GM19328 (cell line): ENCODE measurements around the gene TSPAN10.
A peak's percentile ranks its signal among the peaks of the same experiment; 100 is the strongest.
"Not testable (repeated sequence)": the region's sequence is repeated elsewhere in the genome, so short reads cannot be mapped to it uniquely, and the experiment has no call there.

Source experiments
- ATAC-seq: cut with Tn5 transposase; IDR thresholded peaks from one replicate; pipeline ENCODE4 v1.9.1; 2021; ENCODE audit warnings: mild to moderate bottlenecking, moderate library complexity; ENCODE audit not compliant: unreplicated experiment

The TSPAN10 gene

DNA sequence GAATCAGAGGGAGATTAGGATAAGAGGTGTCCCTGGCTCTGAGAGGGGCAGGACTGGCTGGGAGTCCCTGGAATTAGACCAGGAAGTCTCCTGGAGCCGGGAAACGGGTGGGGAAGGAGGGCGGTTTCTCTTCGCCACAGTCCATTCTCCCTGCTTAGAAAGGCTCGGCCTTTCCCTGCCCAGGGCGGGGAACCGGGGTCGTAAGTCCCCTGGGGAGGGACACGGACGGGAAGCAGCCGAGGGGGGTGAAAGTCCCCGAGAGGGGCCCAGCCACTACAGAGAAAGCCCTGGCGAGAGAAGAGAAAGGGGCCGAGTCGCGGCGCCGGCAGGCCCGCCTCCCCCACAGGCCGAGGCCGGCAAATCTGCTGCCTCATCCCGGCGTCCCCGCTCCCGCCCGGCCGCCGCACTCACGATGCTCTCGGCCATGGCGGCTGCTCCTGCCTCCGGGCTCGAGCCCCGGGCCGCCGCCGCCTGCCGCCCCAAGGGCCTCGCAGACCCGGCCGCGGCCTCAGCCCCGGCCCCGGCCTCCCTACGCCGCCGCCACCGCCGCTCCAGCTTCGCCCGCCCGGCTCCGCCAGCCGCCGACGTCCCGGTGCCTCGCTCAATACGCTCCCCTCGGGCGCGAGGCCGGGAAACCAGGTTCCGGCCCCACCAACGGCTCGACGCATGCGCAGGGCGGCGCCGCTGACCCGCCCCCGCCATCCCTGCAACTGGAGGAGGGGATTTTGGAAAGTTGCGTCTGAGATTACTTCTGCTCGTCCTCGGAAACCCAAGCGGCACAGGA lies at the start of gene TSPAN10, which contains the start of gene NPLOC4:
TSS of gene TSPAN10 (plus strand) at position 692 of the 784 bp plus-strand sequence. CDS start 5,217 bp downstream, outside the sequence.
TSS of gene NPLOC4 (minus strand) at position 608 of the 784 bp plus-strand sequence. CDS start at position 426, 182 bp downstream.
- ATAC-seq = peak; percentile 85

DNA sequence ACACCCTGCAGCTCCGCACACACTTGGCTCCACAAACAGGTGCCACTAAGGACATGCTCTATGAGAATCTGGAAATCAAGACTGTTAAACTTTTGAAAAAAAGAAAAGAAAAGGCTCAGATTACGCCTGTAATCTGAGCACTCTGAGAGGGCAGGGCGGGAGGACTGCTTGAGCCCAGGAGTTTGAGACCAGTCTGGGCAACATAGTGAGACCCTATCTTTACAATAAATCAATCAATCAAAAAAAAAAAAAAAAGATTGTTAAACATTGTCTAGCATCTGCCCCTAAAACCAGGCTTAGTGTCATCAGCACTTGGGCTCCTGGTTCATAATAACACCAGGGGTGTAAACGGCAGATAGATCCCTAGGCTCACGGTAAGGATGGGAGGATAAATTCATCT lies 47.4 kb upstream of the TSPAN10 start:
- no peak for ATAC-seq

DNA sequence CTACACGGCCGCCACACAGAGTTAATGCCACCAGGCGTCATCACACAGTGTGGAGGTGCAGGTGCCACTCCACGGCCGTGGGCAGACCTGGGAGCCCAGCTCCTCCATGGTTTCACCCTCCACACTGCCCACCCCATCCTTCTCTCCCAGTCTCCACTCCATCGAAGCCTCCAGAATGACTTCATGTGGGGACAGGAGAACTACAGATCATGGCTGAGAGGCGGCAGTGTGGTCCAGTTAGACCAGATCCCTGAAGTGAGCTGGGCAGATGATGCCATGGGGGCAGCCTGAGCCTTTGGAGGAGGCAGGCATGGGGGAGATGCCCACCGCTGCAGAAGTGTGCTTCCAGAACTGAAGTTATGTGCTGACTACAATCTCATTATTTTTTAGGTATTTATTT lies 46.9 kb upstream of the TSPAN10 start:
- no peak for ATAC-seq

DNA sequence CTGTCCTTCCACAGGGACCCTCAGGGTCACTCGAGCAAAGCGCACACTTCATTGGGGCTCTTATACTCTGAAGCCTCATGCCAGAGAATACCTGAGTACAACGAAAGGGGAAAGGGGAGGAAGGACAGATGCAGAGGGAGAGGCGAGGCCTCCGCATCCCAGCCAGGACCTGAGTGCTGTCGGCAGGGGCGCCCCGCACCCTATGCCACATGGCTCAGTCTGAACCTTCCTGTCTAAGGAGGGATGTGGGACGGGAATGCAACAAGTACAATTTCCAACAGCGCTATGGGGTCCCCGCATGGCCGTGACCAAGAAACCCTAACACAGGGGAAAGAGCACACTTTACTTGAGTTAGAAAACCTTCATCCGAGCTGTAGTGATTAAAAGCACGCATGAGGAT lies 45.0 kb upstream of the TSPAN10 start:
- no peak for ATAC-seq

DNA sequence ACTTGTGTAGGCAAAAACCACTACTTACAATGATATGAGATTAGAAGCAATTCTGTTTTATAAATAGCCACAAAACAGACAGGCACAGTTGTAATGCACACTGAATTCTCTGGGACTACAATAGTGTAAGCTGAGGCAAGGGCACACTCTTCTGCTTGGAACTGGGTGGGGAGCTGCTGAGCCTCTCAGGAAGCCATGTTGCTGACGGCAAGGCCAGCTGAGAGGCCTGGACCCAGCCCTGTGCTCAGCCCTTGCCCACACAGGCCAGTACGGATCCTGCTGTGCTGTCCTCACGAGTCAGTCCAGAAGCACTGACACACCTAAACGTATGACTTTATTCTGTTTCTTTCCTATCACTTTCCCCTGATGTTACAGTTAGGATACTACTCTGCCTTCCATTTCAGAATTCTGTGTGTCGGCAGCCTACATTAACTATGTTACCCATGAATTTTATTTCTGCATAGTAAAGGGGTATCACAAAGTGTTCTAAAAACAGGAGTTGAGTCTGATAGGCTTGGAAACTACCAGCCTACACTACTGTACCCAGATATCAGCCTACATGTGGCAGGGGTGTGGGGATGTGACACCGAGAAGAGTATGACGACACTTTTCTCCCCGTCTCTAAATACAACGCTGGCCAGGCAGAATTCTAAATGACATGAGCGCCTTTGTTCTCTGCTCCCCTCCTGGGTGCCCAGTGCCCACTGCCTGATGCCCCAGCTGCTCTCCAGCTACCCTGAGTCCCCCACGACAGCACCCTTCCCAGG lies 43.7 kb upstream of the TSPAN10 start:
- no peak for ATAC-seq

DNA sequence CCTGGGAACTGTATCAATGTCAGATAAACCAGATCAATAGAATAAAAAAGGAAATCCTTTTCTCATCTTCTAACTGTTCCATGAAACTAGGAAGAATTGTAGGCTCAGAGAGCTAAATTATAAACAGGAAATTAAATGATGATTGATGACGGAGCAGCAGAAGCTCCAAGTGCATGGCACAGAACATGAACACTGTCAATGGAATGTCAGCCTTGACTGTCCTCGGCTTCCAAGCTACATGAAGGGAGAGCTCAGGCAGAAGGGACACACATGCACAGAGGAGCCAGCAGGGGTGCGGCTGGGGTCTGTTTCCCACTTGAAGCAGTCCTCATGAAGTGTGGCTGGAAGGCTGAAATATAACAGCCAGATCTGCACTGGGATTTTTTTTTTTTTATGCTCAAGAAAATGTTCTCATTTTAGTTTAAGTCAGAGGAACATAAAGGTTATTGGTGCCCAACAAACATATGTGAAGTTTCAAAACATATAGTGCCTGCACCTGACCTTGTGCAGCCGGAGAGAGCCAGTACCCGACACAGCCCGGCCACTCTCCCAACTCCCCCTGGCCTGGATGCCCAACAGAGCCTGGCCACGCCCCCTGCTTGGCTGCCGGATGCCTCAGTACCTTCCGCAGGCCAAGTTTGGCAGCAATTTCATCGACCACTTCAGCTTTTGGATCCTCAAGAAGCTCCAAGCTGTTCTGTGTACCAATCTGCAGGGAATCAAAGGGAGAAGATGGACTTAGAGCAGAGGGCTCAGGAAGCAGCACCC lies 37.1 kb upstream of the TSPAN10 start:
- ATAC-seq = no peak

DNA sequence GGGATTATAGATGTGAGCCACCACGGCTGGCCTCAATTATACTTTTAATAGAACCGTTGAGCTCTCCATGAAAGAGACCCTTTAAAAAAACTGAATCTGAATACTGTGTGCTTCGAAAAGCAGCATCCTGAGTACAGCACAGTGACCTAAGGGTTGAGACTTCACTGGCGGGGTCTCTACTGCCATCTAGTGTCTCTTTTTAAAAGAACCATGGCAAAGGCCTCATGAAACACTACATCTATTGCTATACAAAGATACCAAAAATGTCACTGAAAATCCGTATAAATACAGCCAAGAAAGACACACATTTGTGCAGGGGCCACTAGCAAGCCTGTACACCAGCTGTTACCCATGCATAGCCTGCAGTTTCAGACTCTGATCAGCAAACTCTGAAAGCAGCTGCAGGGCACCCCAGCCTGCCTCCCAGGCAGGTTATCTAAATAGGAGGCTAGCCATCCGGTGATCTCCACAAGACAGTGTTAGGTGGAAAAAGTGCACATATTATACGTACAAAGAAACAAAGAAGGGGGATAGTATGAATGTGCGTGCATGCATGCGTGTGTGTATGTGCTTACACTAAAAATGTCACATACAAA lies 35.4 kb upstream of the TSPAN10 start:
- no peak for ATAC-seq

DNA sequence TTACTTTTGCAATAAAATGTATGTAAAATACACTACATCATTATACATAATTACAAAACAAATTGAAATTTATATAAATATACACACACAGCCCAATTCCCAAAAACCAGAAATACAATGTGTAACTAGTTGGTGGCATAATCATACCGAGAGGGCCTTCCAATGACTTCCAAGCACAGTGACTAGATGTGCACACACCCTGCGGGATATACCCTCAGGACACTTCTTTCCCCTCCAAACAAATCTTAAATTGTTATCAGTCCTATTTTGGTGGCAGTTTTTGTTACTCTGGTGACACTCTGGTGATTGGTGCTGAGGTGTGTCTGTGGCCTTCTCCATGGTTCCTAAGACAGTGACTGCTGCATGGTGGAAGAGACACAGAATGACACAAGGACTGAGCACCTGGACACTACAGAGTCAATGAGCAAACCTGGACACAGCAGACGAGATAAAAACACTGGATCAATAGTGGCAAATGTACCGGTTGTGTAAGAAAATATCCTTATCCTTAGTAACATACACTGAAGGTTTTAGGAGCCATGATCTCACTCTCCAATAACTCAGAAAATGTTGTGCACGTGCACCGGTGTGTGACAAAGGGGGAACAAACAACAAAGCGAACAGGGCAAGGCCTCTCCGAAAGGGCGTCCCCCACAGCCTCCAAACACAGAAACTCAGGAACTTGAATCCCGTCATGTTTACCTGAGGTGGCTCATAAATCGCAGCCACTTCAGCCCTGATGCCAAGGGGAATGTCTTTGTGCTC lies 33.0 kb upstream of the TSPAN10 start:
- no peak for ATAC-seq

DNA sequence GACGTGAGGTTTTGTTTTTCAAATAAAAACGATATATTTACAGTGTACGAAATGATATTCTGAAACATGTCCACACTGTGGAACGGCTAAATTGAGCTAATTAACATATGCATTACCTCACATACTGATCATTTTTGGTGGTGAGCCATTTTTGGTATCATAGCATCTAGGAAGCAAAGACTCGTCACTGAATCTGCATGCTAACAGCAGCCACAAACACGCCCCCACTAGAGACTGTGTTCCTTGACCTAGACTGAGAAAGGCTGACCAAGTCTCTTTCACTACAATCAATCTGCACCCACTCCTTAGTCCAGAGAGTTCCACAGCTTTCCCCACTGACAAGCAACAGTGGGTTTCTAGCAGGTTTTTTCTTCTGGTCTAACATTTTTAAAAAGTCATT lies 29.6 kb upstream of the TSPAN10 start:
- ATAC-seq = no peak

DNA sequence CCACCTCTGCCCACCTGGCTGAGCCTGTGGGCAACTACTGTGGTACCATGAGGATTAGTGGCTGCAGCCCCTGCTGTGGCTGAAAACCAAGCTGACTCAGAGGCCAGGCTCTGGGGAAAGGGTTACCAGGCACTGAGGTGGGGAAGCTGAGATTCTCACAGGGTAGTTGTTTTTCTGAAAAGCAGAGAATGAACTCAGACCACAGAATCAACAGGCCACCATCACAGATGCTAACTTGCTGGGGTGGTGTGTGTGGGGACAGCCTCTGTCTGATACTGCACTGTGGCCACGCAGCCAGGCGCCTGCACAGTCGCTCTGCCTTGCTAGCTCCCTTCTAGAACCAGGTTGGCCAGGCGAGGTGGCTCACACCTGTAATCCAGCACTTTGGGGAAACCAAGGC lies 28.9 kb upstream of the TSPAN10 start:
- no peak for ATAC-seq

DNA sequence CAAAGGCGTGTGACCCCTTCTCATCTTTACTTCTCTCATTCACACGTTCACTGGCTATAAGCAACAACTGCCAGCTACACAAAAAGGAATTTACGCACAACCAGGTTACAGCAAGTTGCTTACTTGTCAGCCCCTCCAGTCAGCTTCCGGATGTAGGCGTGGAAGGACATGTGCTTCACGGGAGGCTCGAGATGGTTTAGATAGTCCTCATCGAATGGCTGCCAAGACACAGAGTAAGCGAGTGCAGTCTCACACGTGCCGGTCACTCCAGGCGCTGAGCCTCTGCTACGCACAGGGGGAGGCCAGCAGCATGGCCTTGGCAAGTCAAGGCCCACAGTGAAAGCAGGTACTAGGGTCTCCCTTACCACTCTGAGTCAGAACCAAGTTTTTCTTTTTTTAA lies 28.4 kb upstream of the TSPAN10 start:
- no peak for ATAC-seq

DNA sequence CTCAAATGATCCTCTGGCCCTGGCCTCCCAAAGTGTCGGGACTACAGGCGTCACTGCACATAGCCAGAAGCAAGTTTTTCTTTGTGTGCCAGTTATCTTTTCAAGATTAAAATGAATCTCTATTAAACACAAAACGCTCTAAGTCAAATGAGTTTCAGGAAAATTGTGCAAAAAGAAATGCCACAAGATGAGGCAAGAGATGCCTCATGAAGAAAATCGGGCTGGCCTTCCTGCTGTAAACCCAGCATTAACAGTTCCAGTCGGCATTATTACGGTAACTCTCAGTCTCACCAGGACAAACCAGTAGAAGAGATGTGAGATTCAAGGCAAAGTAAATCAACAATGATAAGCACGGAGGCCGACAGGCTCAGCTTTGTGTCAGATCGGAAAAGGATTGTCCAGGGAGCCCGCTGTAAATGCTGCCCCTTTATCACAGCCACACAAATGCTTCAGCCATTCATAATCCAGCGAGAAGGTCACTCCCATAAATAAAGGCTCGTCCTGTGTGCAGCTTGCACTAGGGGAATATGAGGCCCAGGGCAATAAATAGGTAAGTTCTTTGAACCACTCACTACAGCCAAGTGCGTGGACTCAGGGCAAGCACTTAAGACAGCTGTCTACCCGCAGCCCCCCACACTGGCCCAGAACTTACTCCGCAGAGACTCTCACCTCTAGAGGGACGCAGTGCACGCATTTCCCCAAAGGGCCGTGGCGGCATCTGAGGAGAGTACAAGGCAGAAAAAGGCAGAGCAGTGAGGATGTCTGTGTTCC lies 27.3 kb upstream of the TSPAN10 start:
- no peak for ATAC-seq

DNA sequence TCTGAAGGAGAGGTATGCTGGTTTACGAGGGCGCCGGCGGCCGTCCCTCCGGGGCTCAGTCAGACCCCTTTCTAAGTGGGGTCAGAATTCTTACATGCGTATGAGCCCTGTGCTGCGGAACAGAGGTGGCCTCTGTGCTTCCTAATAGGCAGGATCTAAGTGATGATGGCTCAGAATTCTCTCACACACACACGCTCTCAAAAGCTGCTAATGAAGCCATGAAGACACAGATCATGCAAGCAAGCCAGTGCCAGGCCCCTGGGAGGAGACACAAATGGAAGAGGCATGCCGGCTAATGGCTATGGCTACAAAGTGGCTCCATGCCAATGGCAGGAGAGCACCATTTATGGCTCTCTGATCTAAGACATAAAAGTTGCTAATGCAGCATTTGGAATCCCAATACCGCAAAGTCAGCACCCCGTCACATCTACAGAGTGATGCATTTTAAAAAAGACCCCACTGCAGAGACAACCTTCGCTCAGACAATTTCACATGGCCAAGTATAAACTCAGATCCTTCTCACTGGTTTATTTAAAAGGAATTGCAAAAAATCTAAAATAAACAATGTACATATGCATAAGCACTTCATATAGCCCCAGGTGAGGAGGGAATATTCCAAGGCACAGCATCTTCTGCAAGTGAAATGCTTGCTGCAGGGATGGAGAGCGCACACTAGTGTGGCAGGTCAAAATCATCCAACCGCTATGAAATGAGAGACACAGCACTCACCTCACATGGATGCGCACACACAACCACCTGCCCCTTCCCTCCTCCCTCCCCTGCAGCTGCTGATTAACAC lies 24.6 kb upstream of the TSPAN10 start:
- no peak for ATAC-seq

DNA sequence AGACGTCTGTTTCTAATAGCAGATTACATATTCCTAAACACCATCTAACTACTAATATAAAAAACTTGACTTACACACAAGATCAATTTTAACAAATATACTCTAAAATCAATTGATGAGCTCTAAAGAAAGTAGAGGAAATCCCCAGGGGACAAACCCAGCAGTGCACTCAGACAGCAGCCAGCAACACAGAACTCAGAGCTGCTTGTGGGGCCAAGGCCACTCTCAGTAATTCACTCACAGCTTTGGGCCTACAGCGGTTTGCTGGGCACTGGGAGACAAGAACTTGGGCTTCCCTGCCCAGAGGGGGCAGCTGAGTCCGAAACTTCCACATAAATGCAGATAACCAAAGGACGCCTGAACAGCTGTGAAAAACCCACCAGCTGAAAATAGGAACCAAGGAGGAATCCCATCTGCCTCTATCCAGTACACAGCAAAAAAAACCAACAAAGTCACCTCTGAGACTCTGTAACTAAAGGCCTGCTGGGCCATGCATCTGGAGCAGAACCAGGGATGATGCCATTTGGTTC lies 21.5 kb upstream of the TSPAN10 start:
- no peak for ATAC-seq

DNA sequence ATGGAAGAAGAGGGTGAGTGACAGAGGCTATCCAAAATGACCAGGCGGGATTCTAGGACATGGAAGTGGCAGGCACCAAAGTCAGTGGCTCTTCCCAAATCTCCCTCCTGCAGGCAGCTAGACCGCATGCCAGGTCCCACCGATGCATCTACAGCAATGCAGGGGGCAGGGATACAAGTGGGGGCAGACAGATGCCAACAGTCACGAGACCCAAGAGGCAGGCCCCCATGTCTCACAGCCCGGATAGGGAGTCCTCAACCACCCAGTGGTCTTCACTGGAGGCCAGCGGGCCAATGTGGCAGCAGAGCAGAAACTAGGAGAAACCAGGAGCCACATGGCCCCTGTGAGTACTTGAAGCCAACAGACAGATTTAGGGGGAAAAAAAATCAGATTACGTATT lies 20.1 kb upstream of the TSPAN10 start:
- ATAC-seq = no peak

DNA sequence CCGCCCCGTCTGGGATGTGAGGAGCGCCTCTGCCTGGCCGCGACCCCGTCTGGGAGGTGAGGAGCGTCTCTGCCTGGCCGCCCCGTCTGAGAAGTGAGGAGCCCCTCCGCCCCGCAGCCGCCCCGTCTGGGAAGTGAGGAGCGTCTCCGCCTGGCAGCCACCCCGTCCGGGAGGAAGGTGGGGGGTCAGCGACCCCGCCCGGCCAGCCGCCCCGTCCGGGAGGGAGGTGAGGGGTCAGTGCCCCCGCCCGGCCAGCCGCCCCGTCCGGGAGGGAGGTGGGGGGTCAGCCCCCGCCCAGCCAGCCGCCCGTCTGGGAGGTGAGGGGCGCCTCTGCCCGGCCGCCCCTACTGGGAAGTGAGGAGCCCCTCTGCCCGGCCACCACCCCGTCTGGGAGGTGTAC lies 18.7 kb upstream of the TSPAN10 start:
- not testable (repeated sequence) for ATAC-seq

DNA sequence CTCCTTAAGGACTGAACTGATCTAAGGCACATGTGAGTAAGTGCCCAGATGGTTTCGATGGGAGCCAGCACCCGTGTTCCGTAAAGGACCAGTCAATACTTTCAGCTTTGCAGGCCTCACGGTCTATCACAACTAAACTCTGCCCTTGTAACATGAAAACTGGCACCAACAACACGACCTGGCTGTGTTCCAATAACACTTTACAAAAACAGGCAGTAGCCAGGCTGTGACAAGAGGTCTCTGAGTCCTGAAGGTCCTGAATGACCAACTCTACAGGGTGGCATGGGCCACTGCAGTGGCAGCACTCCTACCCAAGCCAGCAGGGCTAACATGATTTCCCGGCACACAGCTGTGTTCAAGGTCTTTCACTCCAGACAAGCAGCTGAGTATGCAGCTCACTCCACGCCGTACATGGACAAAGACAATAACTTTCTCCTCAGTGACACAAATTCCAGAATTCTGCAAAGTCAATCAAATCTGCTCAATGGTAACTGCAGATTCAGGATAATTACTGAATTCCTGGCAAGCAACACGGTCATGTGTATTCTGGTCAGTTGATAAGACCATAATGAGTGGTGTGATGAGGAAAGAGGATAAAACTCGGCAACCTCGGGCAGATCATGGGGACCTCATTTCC lies 15.4 kb upstream of the TSPAN10 start:
- no peak for ATAC-seq

DNA sequence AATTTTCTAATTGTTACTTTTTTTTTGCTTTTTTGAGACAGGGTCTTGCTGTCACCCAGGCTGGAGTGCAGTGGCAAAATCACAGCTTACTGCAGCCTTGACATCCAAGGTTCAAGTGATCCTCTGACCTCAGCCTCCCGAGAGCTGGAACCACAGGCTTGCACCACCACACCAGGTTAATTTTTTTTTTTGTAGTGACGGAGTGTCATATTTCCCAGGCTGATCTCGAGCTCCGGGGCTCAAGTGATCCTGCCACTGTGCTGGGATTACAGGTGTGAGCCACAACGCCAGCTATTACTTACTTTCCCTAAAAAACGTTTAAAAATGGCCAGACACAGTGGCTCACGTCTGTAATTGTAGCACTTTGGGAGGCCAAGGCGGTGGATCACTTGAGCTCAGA lies 6.7 kb upstream of the TSPAN10 start:
- no peak for ATAC-seq
